ENCODE measurements around the gene MAST4. TPM values are rescaled to one million over a fixed set of nuclear protein-coding genes. Genes with fewer than 3 reads are reported as not detected.

MAST4 gene
- polyA plus RNA-seq, 1 experiment = 11.6 TPM

DNA sequence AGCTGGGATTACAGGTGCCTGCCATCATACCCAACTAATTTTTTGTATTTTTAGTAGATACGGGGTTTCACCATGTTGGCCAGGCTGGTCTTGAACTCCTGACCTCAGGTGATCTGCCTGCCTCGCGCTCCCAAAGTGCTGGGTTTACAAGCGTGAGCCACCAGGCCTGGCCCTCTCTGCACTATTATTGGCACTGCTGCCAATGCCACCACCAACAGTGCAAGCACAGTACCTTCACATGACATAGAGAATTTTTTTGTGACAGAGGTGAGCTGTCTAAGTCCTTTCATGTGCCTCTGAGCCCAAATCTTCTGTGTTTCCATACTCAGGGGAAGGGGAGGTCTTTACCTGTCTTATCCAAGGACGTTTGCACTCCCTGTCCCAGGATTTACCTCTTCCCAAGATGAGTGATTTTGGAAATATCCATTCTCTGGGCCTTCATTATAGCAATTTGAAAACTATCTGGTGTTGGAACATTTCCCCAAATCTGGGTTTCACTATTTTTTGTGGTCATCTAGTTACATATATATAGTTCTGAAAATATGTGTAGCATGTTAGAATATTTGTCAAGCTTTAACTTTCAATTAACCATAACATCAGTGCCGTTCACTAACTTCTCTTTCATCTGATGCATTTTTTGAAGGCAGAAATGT lies 605.8 kb downstream of the MAST4 start:
- ChIA-PET CTCF (interaction anchor here (1.4 to 2.1 kb wide), 2 partner anchors 36 to 52 kb away, joined by 4 to 5 read pairs; no protein-coding TSS in a partner anchor), POLR2A (no interaction called here)
- TF ChIP-seq, protein P1, sequence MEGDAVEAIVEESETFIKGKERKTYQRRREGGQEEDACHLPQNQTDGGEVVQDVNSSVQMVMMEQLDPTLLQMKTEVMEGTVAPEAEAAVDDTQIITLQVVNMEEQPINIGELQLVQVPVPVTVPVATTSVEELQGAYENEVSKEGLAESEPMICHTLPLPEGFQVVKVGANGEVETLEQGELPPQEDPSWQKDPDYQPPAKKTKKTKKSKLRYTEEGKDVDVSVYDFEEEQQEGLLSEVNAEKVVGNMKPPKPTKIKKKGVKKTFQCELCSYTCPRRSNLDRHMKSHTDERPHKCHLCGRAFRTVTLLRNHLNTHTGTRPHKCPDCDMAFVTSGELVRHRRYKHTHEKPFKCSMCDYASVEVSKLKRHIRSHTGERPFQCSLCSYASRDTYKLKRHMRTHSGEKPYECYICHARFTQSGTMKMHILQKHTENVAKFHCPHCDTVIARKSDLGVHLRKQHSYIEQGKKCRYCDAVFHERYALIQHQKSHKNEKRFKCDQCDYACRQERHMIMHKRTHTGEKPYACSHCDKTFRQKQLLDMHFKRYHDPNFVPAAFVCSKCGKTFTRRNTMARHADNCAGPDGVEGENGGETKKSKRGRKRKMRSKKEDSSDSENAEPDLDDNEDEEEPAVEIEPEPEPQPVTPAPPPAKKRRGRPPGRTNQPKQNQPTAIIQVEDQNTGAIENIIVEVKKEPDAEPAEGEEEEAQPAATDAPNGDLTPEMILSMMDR (IDR thresholded peaks at IDR 0.05; ENCODE audit: low read depth, low read length) = no peak

GRCh38 chr5:67202828-67203227 lies 606.6 kb downstream of the MAST4 start:
- CTCF ChIA-PET = interaction anchor here (1.4 to 2.1 kb wide), 2 partner anchors 36 to 53 kb away, joined by 4 to 5 read pairs; no protein-coding TSS in a partner anchor
- POLR2A ChIA-PET = no interaction called here

More for the DNA sequence above, 605.8 kb downstream of the MAST4 start:
- no peak for DNase-seq (ENCODE audit: low read depth, low spot score)
- H3K4me3 ChIP-seq (ENCODE audit: low read depth, low read length) = no peak overlapping the region
- H3K27me3 ChIP-seq (ENCODE audit: control insufficient read depth, insufficient read depth, low read length) = no peaks in the 10 kb centered on the region
- H3K27ac ChIP-seq (ENCODE audit: low read depth, low read length) = no peak overlapping the region
- no peaks in the 10 kb centered on the region for H3K9me3 ChIP-seq (ENCODE audit: control insufficient read depth, insufficient read depth, low read length)

DNA sequence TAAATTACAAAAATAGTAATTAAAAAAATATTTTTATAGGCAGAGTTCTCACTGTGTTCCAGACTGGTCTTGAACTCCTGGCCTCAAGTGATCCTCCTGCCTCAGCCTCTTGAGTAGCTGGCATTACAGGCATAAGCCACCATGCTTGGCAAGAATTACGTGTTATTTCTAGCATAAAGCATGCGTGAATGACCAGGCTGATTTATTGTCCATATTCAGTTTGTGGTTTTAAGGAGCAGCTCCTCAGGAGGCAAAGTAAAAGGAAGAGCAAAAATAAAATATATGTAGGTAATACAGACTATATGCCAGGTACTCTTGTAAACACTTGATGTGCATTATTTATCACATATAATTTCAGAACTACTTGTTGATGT lies 607.5 kb downstream of the MAST4 start:
- TF ChIP-seq, protein P1 (IDR thresholded peaks at IDR 0.05; ENCODE audit: low read depth, low read length) = no peak
- H3K9me3 ChIP-seq (ENCODE audit: control insufficient read depth, insufficient read depth, low read length) = no peaks in the 10 kb centered on the region
- CTCF ChIA-PET = interaction anchor here (2.1 kb wide), 1 partner anchor 54 kb away, joined by 5 read pairs; no protein-coding TSS in a partner anchor
- H3K4me3 ChIP-seq (ENCODE audit: low read depth, low read length) = no peak overlapping the region
- no peaks in the 10 kb centered on the region for H3K27me3 ChIP-seq (ENCODE audit: control insufficient read depth, insufficient read depth, low read length)
- POLR2A ChIA-PET = no interaction called here
- no peak overlapping the region for H3K27ac ChIP-seq (ENCODE audit: low read depth, low read length)
- no peak for DNase-seq (ENCODE audit: low read depth, low spot score)

More at GRCh38 chr5:67202828-67203227, 606.6 kb downstream of the MAST4 start:
- no peaks in the 10 kb centered on the region for H3K9me3 ChIP-seq (ENCODE audit: control insufficient read depth, insufficient read depth, low read length)
- TF ChIP-seq, protein P1 (IDR thresholded peaks at IDR 0.05; ENCODE audit: low read depth, low read length) = no peak
- no peaks in the 10 kb centered on the region for H3K27me3 ChIP-seq (ENCODE audit: control insufficient read depth, insufficient read depth, low read length)
- no peak for DNase-seq (ENCODE audit: low read depth, low spot score)
- no peak overlapping the region for H3K27ac ChIP-seq (ENCODE audit: low read depth, low read length)
- no peak overlapping the region for H3K4me3 ChIP-seq (ENCODE audit: low read depth, low read length)

GRCh38 chr5:67204821-67205220 lies 608.6 kb downstream of the MAST4 start:
- POLR2A ChIA-PET = no interaction called here
- no peak overlapping the region for H3K4me3 ChIP-seq (ENCODE audit: low read depth, low read length)
- no peaks in the 10 kb centered on the region for H3K27me3 ChIP-seq (ENCODE audit: control insufficient read depth, insufficient read depth, low read length)
- no peak for DNase-seq (ENCODE audit: low read depth, low spot score)
- H3K27ac ChIP-seq (ENCODE audit: low read depth, low read length) = no peak overlapping the region
- CTCF ChIA-PET = interaction anchor here (0.5 to 8.2 kb wide), 2 partner anchors 39 to 188 kb away, joined by 3 to 73 read pairs; no protein-coding TSS in a partner anchor
- H3K9me3 ChIP-seq (ENCODE audit: control insufficient read depth, insufficient read depth, low read length) = no peaks in the 10 kb centered on the region
- TF ChIP-seq, protein P1 (IDR thresholded peaks at IDR 0.05; ENCODE audit: low read depth, low read length) = no peak

DNA sequence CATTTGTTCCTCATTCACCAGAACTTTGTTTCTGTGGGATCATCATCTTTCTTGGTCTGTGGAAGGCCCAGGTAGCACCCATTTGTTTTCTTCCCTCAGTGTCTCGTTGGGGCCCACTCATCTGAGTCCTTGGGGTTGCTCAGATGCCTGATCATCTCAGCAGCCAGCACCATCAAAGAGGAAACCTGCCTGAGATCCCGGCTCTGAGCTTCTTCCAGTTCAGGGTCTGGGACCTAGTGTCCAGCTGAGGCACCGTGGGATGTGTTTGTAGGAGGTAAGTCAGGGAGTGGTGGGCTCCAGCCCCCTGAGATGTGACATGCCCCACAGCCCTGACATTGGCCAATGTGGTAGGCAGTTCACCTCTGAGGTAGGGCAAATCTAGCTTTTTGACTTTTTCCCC lies 609.8 kb downstream of the MAST4 start:
- TF ChIP-seq, protein P1 (IDR thresholded peaks at IDR 0.05; ENCODE audit: low read depth, low read length) = no peak
- Histone ChIP-seq H3K9me3 (ENCODE audit: control insufficient read depth, insufficient read depth, low read length) (no peaks in the 10 kb centered on the region), H3K4me3 (ENCODE audit: low read depth, low read length) (no peak overlapping the region), H3K27ac (ENCODE audit: low read depth, low read length) (no peak overlapping the region), H3K27me3 (ENCODE audit: control insufficient read depth, insufficient read depth, low read length) (peaks cover 2% of the 10 kb centered on the region)
- CTCF ChIA-PET = interaction anchor here (1.5 to 8.2 kb wide), 3 partner anchors 40 to 50 kb away, joined by 4 to 73 read pairs (median 33); no protein-coding TSS in a partner anchor
- DNase-seq (ENCODE audit: low read depth, low spot score) = no peak
- POLR2A ChIA-PET = no interaction called here
